Hepatocyte (in vitro differentiated cells): Measurements from ENCODE around the gene RAB3IP. TPM values are rescaled to one million over a fixed set of nuclear protein-coding genes. Genes with fewer than 3 reads are reported as not detected.
A peak's percentile ranks its signal among the peaks of the same experiment; 100 is the strongest.

Experiments
- DNase-seq: peaks from one replicate; pipeline ENCODE4 v3.0.0-alpha.2; 2016; ENCODE audit warnings: low spot score
- H2AFZ ChIP-seq: fragments of 200-600 bp; sonication (generic); 2 replicates; pipeline ENCODE4 v1.6.0; 2016; ENCODE audit warnings: antibody characterized with exemption, mild to moderate bottlenecking
- H3K27ac ChIP-seq: fragments of 200-600 bp; sonication (generic); 2 replicates; pipeline ENCODE4 v1.5.1; 2016; ENCODE audit warnings: mild to moderate bottlenecking
- H3K27me3 ChIP-seq: fragments of 200-600 bp; sonication (generic); 2 replicates; pipeline ENCODE4 v1.6.1; 2016
- H3K36me3 ChIP-seq: fragments of 200-600 bp; sonication (generic); replicated peaks from 2 replicates; pipeline ENCODE4 v1.5.1; 2016; ENCODE audit warnings: low read depth; ENCODE audit not compliant: insufficient read depth
- H3K4me1 ChIP-seq: fragments of 200-600 bp; sonication (generic); 2 replicates; pipeline ENCODE4 v1.5.1; 2016; ENCODE audit warnings: mild to moderate bottlenecking, moderate library complexity; ENCODE audit not compliant: insufficient read depth
- H3K4me2 ChIP-seq: fragments of 200-600 bp; sonication (generic); 2 replicates; pipeline ENCODE4 v1.6.0; 2016
- H3K4me3 ChIP-seq: fragments of 200-600 bp; sonication (generic); 2 replicates; pipeline ENCODE4 v1.5.1; 2016; ENCODE audit warnings: mild to moderate bottlenecking
- H3K79me2 ChIP-seq: fragments of 200-600 bp; sonication (generic); 2 replicates; pipeline ENCODE4 v1.6.0; 2017; ENCODE audit warnings: mild to moderate bottlenecking
- H3K9me2 ChIP-seq: fragments of 200-600 bp; sonication (generic); replicated peaks from 2 replicates; pipeline ENCODE4 v1.6.0; 2017; ENCODE audit warnings: mild to moderate bottlenecking; ENCODE audit not compliant: insufficient read depth
- H3K9me3 ChIP-seq: fragments of 200-600 bp; sonication (generic); 2 replicates; pipeline ENCODE4 v1.5.1; 2016; ENCODE audit warnings: low read depth, mild to moderate bottlenecking
- H4K20me1 ChIP-seq: fragments of 200-600 bp; sonication (generic); 2 replicates; pipeline ENCODE4 v1.6.0; 2016; ENCODE audit warnings: mild to moderate bottlenecking; ENCODE audit not compliant: insufficient read depth, poor library complexity, severe bottlenecking
- CTCF ChIP-seq: fragments of 200-600 bp; sonication (generic); IDR thresholded peaks from 2 replicates; pipeline ENCODE4 v1.5.1; 2016; ENCODE audit warnings: antibody characterized with exemption, mild to moderate bottlenecking; ENCODE audit not compliant: poor library complexity
- EZH2 ChIP-seq: fragments of 200-600 bp; sonication (generic); IDR thresholded peaks from 2 replicates; pipeline ENCODE4 v1.6.1; 2016; ENCODE audit warnings: antibody characterized with exemption, mild to moderate bottlenecking, borderline replicate concordance
- EZH2phosphoT487 ChIP-seq: fragments of 200-600 bp; sonication (generic); IDR thresholded peaks from one replicate; pipeline ENCODE4 v1.6.1; 2018; ENCODE audit warnings: antibody characterized with exemption, mild to moderate bottlenecking, low read depth, moderate library complexity; ENCODE audit not compliant: unreplicated experiment, severe bottlenecking
- WGBS: methylation state at CpG from one replicate; pipeline ENCODE4 v1.1.6; 2016; ENCODE audit warnings: low lambda C conversion rate; ENCODE audit errors: missing lambda C conversion rate; 5-methylcytosine and 5-hydroxymethylcytosine counted together
- polyA plus RNA-seq: library from polyadenylated mRNA; unstranded; fragments of >200 nt; fragmentation: Nextera tagmentation; extraction: Ambion mirVana; gene quantifications from 2 replicates; pipeline ENCODE4 v1.2.1, GENCODE V29; 2016
- total RNA-seq: library from RNA; depleted of rRNA; stranded (reverse); fragments of >200 nt; gene quantifications from 2 replicates; pipeline ENCODE4 v1.2.3, GENCODE V29; 2014

Gene RAB3IP
- total and polyA plus RNA-seq, 2 experiments from 2014 or later, result 34.2 to 41.3 TPM

- no peaks in the 10 kb centered on the region for H3K9me2 ChIP-seq
- TF ChIP-seq EZH2, result no peak
Measured at GRCh38 chr12:69726922-69727321, 11.7 kb upstream of the RAB3IP start.

GRCh38 chr12:69732088-69732487, 6.6 kb upstream of the RAB3IP start:
- TF ChIP-seq EZH2phosphoT487 (no peak), CTCF (no peak), EZH2 (no peak)
- H3K9me2 ChIP-seq, result no peaks in the 10 kb centered on the region
- no peaks in the 10 kb centered on the region for H3K27me3 ChIP-seq
- WGBS, result 47% methylated on average over 1 of the region's 1 CpG
- no peaks in the 10 kb centered on the region for H3K9me3 ChIP-seq
- no peaks in the 10 kb centered on the region for H3K79me2 ChIP-seq
- no peak overlapping the region for H3K4me3 ChIP-seq
- no peaks in the 10 kb centered on the region for H3K36me3 ChIP-seq
- no peak overlapping the region for H2AFZ ChIP-seq
- H3K4me2 ChIP-seq, result no peak overlapping the region
- H3K27ac ChIP-seq, result no peak overlapping the region
- no peak for DNase-seq
- H3K4me1 ChIP-seq, result no peaks in the 10 kb centered on the region
- no peaks in the 10 kb centered on the region for H4K20me1 ChIP-seq

More at GRCh38 chr12:69726922-69727321, 11.7 kb upstream of the RAB3IP start:
- Histone ChIP-seq H3K4me3 (no peak overlapping the region), H3K27ac (no peak overlapping the region), H2AFZ (no peak overlapping the region), H3K9me3 (no peaks in the 10 kb centered on the region), H3K4me2 (no peak overlapping the region), H3K36me3 (no peaks in the 10 kb centered on the region), H3K27me3 (no peaks in the 10 kb centered on the region), H3K79me2 (no peaks in the 10 kb centered on the region), H3K4me1 (no peaks in the 10 kb centered on the region), H4K20me1 (no peaks in the 10 kb centered on the region)
- WGBS, result 89% methylated on average over 4 of the region's 4 CpGs
- no peak for DNase-seq

GRCh38 chr12:69733638-69734037, 5.0 kb upstream of the RAB3IP start:
- H3K27me3 ChIP-seq, result no peaks in the 10 kb centered on the region
- no peaks in the 10 kb centered on the region for H4K20me1 ChIP-seq
- no peaks in the 10 kb centered on the region for H3K79me2 ChIP-seq
- H2AFZ ChIP-seq, result no peak overlapping the region
- no peak for DNase-seq
- H3K4me1 ChIP-seq, result no peaks in the 10 kb centered on the region
- no peak for TF ChIP-seq EZH2phosphoT487
- no peak for TF ChIP-seq EZH2
- TF ChIP-seq CTCF, result no peak
- no peaks in the 10 kb centered on the region for H3K36me3 ChIP-seq
- WGBS, result 90% methylated on average over 1 of the region's 1 CpG
- H3K9me3 ChIP-seq, result no peaks in the 10 kb centered on the region
- H3K4me3 ChIP-seq, result no peak overlapping the region
- no peaks in the 10 kb centered on the region for H3K9me2 ChIP-seq
- H3K27ac ChIP-seq, result no peak overlapping the region
- no peak overlapping the region for H3K4me2 ChIP-seq

- peaks cover 44% of the 10 kb centered on the region for H3K79me2 ChIP-seq
- peaks cover 18% of the 10 kb centered on the region for H4K20me1 ChIP-seq
- no peaks in the 10 kb centered on the region for H3K4me1 ChIP-seq
- WGBS, result under 1% methylated on average over 51 of the region's 66 CpGs
- no peak for TF ChIP-seq EZH2phosphoT487
- TF ChIP-seq CTCF, result no peak
- no peak for TF ChIP-seq EZH2
- H3K9me3 ChIP-seq, result no peaks in the 10 kb centered on the region
- no peaks in the 10 kb centered on the region for H3K9me2 ChIP-seq
- H3K27me3 ChIP-seq, result no peaks in the 10 kb centered on the region
- peak overlapping the region; percentile 98 for H3K27ac ChIP-seq
- H3K4me3 ChIP-seq, result peak overlapping the region; percentile 50
- peak overlapping the region; percentile 95 for H3K4me2 ChIP-seq
- peak overlapping the region; percentile 50 for H2AFZ ChIP-seq
- DNase-seq, result peak; percentile 84
- no peaks in the 10 kb centered on the region for H3K36me3 ChIP-seq
Measured at GRCh38 chr12:69739287-69740191, 879 bp downstream of the RAB3IP start.
